GM21825 (cell line): Measurements from ENCODE around the gene UPF3A.

Source experiments
- ATAC-seq: cut with Tn5 transposase; IDR thresholded peaks from one replicate; pipeline ENCODE4 v1.9.1; 2021; ENCODE audit warnings: mild to moderate bottlenecking, moderate library complexity; ENCODE audit not compliant: unreplicated experiment

Gene UPF3A

GRCh38 chr13:114303700-114304327 lies 22.4 kb downstream of the UPF3A start:
- ATAC-seq: no peak

DNA sequence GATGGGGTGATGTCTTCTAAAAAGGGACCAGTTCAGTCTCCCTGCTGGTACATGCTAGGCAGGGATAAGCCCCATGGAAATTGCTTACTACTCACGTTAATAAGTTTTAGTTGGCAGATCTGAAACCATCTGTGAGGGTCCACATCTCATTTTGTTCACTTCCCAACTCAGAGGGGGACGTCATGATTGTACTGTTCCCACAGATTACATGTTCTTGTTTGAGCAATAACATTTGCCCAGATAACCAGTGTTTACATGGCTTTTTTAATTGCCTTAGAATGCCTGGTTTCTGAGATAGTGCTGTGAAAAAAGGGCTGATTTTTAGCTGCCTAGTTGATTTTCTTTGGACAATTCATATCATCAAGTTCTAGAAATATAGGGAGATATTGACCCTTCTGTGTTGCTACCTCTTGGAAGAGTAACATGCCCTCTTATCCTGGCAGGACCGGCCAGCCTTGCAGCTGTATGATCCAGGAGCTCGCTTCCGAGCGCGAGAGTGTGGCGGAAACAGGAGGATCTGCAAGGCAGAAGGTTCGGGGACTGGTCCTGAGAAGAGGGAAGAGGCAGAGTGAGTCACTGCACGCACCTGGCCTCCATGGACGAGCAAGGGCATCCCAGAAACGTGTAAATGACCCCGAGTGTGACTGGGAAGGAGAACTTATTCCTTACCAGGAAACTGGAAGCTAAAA lies 23.1 kb downstream of the UPF3A start:
- ATAC-seq: no peak

GRCh38 chr13:114309086-114309485 lies 27.7 kb downstream of the UPF3A start:
- ATAC-seq: no peak

DNA sequence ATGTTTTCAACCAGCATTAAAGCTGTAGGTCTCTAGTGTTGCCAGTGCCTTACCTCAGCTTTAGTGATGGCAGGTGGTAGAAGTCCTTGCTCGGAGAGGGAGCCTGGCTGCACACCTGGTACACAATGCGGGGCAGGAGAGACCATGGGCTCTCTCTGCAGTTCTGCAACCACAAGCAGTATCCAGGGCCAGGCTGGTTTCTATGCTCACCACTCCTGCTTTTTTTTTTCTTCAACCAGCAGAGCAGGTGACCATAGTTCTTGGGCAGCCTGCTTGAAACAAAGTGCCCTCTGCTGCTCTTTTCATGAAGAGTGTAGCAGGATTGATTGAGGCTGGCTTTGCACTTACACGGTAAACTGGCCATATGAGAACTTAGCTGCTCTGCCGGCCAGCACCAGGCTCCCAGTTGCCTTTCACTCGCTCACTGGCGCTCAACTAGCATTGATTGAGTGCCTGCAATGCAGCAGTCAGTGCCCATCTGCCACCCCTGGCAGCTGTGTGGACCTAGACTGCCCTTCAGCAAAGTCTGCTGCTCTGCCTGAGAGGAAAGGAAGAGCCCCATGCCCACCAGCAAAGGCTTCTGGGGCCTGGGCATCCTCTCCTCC lies 28.5 kb downstream of the UPF3A start:
- no peak for ATAC-seq

DNA sequence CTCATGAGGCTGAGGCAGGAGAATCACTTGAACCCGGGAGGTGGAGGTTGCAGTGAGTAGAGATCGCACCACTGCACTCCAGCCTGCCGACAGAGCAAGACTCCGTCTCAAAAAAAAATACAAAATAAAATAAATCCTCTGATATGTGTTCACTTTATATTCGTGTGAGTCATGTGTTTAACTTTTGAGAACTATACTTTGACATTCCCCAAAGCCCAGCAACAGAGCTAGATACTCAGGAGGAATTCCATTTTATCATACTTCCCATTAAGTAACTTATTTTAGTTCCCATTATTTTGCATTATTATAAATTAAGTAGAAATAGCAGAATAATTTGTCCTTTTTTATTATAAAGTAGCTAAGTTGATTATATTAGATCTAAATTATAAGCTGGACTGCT lies 29.6 kb downstream of the UPF3A start:
- ATAC-seq: no peak

DNA sequence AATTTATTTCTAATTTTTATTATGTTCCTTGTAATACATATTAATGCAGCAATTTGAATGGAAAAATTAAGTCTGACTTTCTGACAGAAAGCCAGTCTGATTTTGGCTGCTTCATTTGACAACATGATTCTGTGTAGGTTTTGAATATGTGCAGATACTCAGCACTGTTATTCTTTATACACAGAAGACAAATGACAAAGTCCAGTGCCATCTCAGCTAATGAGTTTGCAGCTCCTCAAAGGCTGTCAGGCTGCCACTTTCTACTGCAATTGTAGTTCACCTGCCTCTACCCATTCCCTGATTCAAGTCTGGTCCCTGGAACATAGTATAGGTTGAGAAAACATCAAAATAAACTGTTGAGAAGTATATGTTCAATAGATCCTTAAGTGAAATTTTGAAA lies 30.0 kb downstream of the UPF3A start:
- no peak for ATAC-seq

DNA sequence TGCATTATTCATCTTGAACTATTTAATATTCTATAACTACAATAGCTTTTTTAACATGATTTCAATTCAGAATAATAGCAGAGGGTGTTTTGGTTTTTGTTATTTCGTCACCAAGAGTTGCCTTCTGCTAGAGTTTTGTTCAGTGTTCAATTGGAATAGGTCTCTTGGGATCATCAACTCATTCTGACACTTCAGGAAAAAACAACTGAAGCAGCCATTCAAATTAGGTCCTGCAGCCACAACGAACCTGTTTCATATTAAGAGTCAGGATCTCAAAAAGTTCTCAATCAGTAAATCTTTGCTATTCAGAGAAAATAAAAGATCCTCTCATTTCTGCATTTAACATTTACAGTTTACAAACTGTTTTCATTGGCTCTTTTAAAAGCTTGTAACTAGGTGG lies 30.5 kb downstream of the UPF3A start:
- ATAC-seq: no peak

DNA sequence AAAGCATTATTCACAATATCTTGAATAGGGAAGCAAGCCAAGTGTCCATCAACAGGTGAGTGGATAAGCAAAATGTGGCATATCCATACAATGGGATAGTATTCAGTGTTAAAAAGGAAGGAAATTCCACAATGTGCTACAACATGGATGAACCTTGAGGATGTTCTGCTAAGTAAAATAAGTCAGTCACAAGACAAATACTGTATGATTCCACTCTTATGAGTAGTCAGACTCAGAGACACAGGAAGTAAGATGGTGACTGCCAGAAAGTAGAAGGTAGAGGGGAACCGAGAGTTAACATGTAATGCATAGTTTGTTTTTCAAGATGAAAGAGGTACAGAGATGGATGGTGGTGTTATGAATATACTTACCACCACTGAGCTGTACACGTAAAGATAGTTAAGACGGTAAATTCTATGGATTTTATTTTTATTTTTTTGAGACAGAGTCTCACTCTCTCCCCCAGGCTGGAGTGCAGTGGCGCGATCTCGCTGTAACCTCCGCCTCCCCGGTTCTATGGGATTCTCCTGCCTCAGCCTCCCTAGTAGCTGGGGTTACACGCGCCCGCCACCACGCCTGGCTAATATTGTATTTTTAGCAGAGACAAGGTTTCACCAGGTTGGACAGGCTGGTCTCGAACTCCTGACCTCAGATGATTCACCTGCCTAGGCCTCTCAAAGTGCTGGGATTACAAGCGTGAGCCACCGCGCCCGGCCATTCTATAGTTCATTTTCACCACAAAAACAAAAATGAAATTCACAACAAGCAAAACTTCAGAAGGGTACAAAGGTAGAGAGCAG lies 31.9 kb downstream of the UPF3A start:
- ATAC-seq: no peak

GRCh38 chr13:114314074-114314912 lies 32.9 kb downstream of the UPF3A start, which contains the start of gene CHAMP1:
Gene CHAMP1 (plus strand): TSS chr13:114314503. CDS start chr13:114323843, 9,340 bp downstream.
- ATAC-seq: peak; percentile 79

- ATAC-seq: no peak
Observed at GRCh38 chr13:114315074-114315785, 33.8 kb downstream of the UPF3A start.

GRCh38 chr13:114318624-114319023 lies 37.2 kb downstream of the UPF3A start:
- ATAC-seq: no peak

- ATAC-seq: no peak
Observed at GRCh38 chr13:114319441-114319913, 38.1 kb downstream of the UPF3A start.

DNA sequence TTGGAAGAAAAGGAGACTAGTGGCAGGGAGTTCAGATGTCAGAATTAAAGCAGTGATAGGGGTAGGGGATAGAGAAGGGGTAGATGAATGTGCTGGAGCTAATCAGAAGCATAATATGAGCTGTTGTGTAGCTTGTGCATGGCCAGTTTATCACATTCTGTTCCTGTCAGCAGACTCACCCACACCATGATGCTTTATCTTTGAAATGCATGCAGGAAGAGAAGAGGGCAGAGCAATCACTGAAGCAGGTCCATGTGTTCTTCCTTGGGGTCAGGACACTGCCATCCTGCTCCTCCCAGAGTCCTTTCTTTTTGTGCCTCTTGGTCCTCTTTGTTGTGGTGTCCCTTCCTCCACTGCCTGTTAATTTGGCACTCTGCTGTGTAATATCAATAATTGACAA lies 38.7 kb downstream of the UPF3A start:
- ATAC-seq: no peak

- no peak for ATAC-seq
Observed at GRCh38 chr13:114321256-114321655, 39.9 kb downstream of the UPF3A start.

- ATAC-seq: no peak
Observed at GRCh38 chr13:114323349-114323748, 41.9 kb downstream of the UPF3A start.

GRCh38 chr13:114324334-114324733 lies 42.9 kb downstream of the UPF3A start:
- no peak for ATAC-seq

DNA sequence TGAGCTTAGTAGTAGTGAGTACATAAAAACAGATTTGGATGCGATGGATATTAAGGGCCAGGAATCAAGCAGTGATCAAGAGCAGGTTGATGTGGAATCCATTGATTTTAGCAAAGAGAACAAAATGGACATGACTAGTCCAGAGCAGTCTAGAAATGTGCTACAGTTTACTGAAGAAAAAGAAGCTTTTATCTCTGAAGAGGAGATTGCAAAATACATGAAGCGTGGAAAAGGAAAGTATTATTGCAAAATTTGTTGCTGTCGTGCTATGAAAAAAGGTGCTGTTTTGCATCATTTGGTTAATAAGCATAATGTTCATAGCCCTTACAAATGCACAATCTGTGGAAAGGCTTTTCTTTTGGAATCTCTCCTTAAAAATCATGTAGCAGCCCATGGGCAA lies 44.3 kb downstream of the UPF3A start:
- no peak for ATAC-seq

DNA sequence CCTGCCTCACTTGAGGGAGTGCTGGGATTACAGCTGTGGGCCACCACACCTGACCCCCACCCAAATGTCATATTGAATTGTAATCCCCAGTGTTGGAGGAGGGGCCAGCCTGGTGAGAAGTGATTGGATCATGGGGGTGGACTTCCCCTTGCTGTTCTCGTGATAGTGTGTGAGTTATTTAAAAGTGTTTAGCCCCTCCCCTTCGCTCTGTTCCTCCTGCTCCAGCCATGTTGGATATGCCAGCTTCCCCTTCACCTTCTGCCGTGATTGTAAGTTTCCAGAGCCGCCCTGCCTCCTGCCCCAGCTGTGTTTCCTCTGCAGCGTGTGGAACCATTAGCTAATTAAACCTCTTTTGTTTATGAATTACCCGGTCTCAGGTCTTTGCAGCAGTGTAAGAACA lies 46.6 kb downstream of the UPF3A start:
- ATAC-seq: no peak

GRCh38 chr13:114328595-114328994 lies 47.2 kb downstream of the UPF3A start:
- ATAC-seq: no peak

- ATAC-seq: no peak
Observed at GRCh38 chr13:114330086-114330485, 48.7 kb downstream of the UPF3A start.
